HepG2 (cell line): ENCODE measurements around the gene ANKFY1. TPM values are rescaled to one million over a fixed set of nuclear protein-coding genes. Genes with fewer than 3 reads are reported as not detected.

Source experiments
- BCL3 ChIP-seq: sonication (generic); formaldehyde crosslinking; IDR thresholded peaks from 2 replicates; pipeline ENCODE4 v1.5.1; 2020; ENCODE audit warnings: mild to moderate bottlenecking, missing genetic modification reagents, moderate library complexity
- ELF4 ChIP-seq: sonication (generic); formaldehyde crosslinking; IDR thresholded peaks from 2 replicates; pipeline ENCODE4 v1.5.0; 2020; ENCODE audit warnings: missing genetic modification reagents, mild to moderate bottlenecking, moderate library complexity, borderline replicate concordance
- HIVEP1 ChIP-seq: sonication (generic); formaldehyde crosslinking; IDR thresholded peaks from 2 replicates; pipeline ENCODE4 v1.4.0; 2020; ENCODE audit warnings: mild to moderate bottlenecking, missing genetic modification reagents
- HMGXB4 ChIP-seq, 2 experiments: sonication (generic) in 1 of 2; formaldehyde crosslinking in 1 of 2; IDR thresholded peaks; 2 replicates each; pipeline versions ENCODE4 v1.4.0 to v1.6.1; 2018 to 2020; ENCODE audit warnings: missing genetic modification reagents in 2 of 2, borderline replicate concordance in 1 of 2, low read depth in 1 of 2, mild to moderate bottlenecking in 1 of 2, missing biosample characterization in 1 of 2
- HOXA7 ChIP-seq: sonication (generic); formaldehyde crosslinking; IDR thresholded peaks from 2 replicates; pipeline ENCODE4 v1.8.1; 2022; ENCODE audit warnings: mild to moderate bottlenecking, missing genetic modification reagents, moderate library complexity
- HOXD1 ChIP-seq: sonication (generic); formaldehyde crosslinking; IDR thresholded peaks from 2 replicates; pipeline ENCODE4 v1.5.0; 2020; ENCODE audit warnings: missing genetic modification reagents
- MIER2 ChIP-seq: IDR thresholded peaks from 2 replicates; pipeline ENCODE4 v1.6.1; 2016; ENCODE audit warnings: missing biosample characterization, missing genetic modification reagents
- NCOA1 ChIP-seq: sonication (generic); formaldehyde crosslinking; IDR thresholded peaks from 2 replicates; pipeline ENCODE4 v1.9.0; 2021; ENCODE audit warnings: missing genetic modification reagents
- PHF8 ChIP-seq: sonication (generic); formaldehyde crosslinking; IDR thresholded peaks from 2 replicates; pipeline ENCODE4 v1.5.0; 2020; ENCODE audit warnings: missing genetic modification reagents
- RELA ChIP-seq: sonication (generic); formaldehyde crosslinking; IDR thresholded peaks from 2 replicates; pipeline ENCODE4 v1.4.0; 2020; ENCODE audit warnings: missing genetic modification reagents
- SETDB1 ChIP-seq: sonication (generic); formaldehyde crosslinking; IDR thresholded peaks from 2 replicates; pipeline ENCODE4 v1.5.1; 2020; ENCODE audit warnings: missing genetic modification reagents, mild to moderate bottlenecking, borderline replicate concordance
- SMARCC2 ChIP-seq: fragments of 450-650 bp; IDR thresholded peaks from 2 replicates; pipeline ENCODE4 v1.6.1; 2017; ENCODE audit warnings: antibody characterized with exemption, mild to moderate bottlenecking
- ZHX2 ChIP-seq, 2 experiments: sonication (generic) in 1 of 2; formaldehyde crosslinking in 1 of 2; IDR thresholded peaks; 2 replicates each; pipeline versions ENCODE4 v1.6.1 to v1.9.0; 2014 to 2022; ENCODE audit warnings: antibody characterized with exemption in 1 of 2, borderline replicate concordance in 1 of 2, inconsistent platforms in 1 of 2, low read depth in 1 of 2, missing genetic modification reagents in 1 of 2
- ZKSCAN1 ChIP-seq: fragments of 150-350 bp; IDR thresholded peaks from 2 replicates; pipeline ENCODE4 v1.6.1; 2014; ENCODE audit warnings: low read length
- ZNF232 ChIP-seq: sonication (generic); formaldehyde crosslinking; IDR thresholded peaks from 2 replicates; pipeline ENCODE4 v1.4.0; 2020; ENCODE audit warnings: missing genetic modification reagents, borderline replicate concordance
- ZNF274 ChIP-seq: sonication (generic); formaldehyde crosslinking; IDR thresholded peaks from 2 replicates; pipeline ENCODE4 v1.5.1; 2020; ENCODE audit warnings: mild to moderate bottlenecking, missing genetic modification reagents
- ZNF282 ChIP-seq: fragments of 450-650 bp; IDR thresholded peaks from 2 replicates; pipeline ENCODE4 v1.6.1; 2018; ENCODE audit not compliant: partially characterized antibody
- ZNF576 ChIP-seq: sonication (generic); formaldehyde crosslinking; IDR thresholded peaks from 2 replicates; pipeline ENCODE4 v1.4.0; 2020; ENCODE audit warnings: mild to moderate bottlenecking, missing genetic modification reagents
- ZNF75D ChIP-seq: sonication (generic); formaldehyde crosslinking; IDR thresholded peaks from 2 replicates; pipeline ENCODE4 v1.8.1; 2023; ENCODE audit warnings: missing genetic modification reagents, mild to moderate bottlenecking, borderline replicate concordance
- polyA plus RNA-seq, 8 experiments: library from polyadenylated mRNA; depleted of rRNA in 3 of 8; stranded (reverse) in 7 of 8; unstranded in 1 of 8; fragments of >200 nt; fragmentation: Illumina TruSeq in 4 of 8; extraction: Trizol in 4 of 8; gene quantifications; 2 replicates each; pipeline versions ENCODE4 v1.2.1 to v1.2.3, GENCODE V29; 2011 to 2016; ENCODE audit warnings: low read depth in 4 of 8, missing spikeins in 1 of 8, mixed read lengths in 1 of 8; ENCODE audit not compliant: insufficient read depth in 1 of 8
- total RNA-seq, 5 experiments: library from RNA; depleted of rRNA; stranded (reverse); fragments of >200 nt; fragmentation: Illumina TruSeq; extraction: Trizol; gene quantifications; 2 replicates each; pipeline ENCODE4 v1.2.3, GENCODE V29; 2016; ENCODE audit warnings: low read depth in 1 of 5

The ANKFY1 gene
- total and polyA plus RNA-seq, 2 of the 13 experiments (the other 11 are each of a cell fraction or from before 2014, with no cell fraction given): 11.9 to 16.8 TPM

GRCh38 chr17:4263282-4264215, at the start of gene ANKFY1 (continued):
- TF ChIP-seq ZHX2 (IDR thresholded peaks at IDR 0.05; ENCODE audit: low read depth) (peak; percentile 79), ZHX2 (CRISPR knock-in tag; IDR thresholded peaks at IDR 0.05; ENCODE audit: borderline replicate concordance) (no peak), SMARCC2 (no peak), NCOA1 (CRISPR knock-in tag) (no peak), ZNF576 (no peak), HIVEP1 (CRISPR knock-in tag) (no peak), HMGXB4 (CRISPR knock-in tag; IDR thresholded peaks at IDR 0.05; ENCODE audit: borderline replicate concordance in 1 of 2, low read depth in 1 of 2) (peak in 1 of 2 experiments; percentile 76; a peak in 2 of 4 replicates), ELF4 (CRISPR knock-in tag) (no peak), PHF8 (peak; percentile 81), HOXA7 (CRISPR knock-in tag) (no peak), MIER2 (no peak), ZKSCAN1 (no peak), HOXD1 (CRISPR knock-in tag) (peak; percentile 30; the same call in 1 of the 2 replicates), ZNF274 (CRISPR knock-in tag) (peak; percentile 36; the same call in 1 of the 2 replicates), RELA (CRISPR knock-in tag) (no peak), ZNF282 (no peak), BCL3 (CRISPR knock-in tag) (peak; percentile 86; the same call in 1 of the 2 replicates), SETDB1 (CRISPR knock-in tag) (no peak), ZNF75D (CRISPR knock-in tag) (no peak), ZNF232 (no peak)
